SU-DHL-6 (cell line): Measurements from ENCODE around the gene ODF2.
"Not testable (repeated sequence)": the region's sequence is repeated elsewhere in the genome, so short reads cannot be mapped to it uniquely, and the experiment has no call there.

Source experiments
- H2AFZ ChIP-seq: fragments of 200-600 bp; sonication (generic); 2 replicates; pipeline ENCODE4 v1.6.1; 2014; ENCODE audit warnings: low read depth, mild to moderate bottlenecking, moderate library complexity, mixed read lengths, antibody characterized with exemption, low read length; ENCODE audit not compliant: severe bottlenecking
- H3F3A ChIP-seq: fragments of 200-600 bp; shearing (Covaris generic); 2 replicates; pipeline ENCODE4 v1.6.0; 2016; ENCODE audit warnings: antibody characterized with exemption, mild to moderate bottlenecking; ENCODE audit not compliant: insufficient read depth
- H3K27ac ChIP-seq: fragments of 200-600 bp; sonication (generic); 2 replicates; pipeline ENCODE4 v1.5.1; 2016; ENCODE audit warnings: low read depth, mild to moderate bottlenecking, low read length, moderate library complexity, mixed read lengths
- H3K27me3 ChIP-seq: fragments of 200-600 bp; sonication (generic), shearing (Covaris generic); 2 replicates; pipeline ENCODE4 v1.6.0; 2014; ENCODE audit warnings: mild to moderate bottlenecking, low read length
- H3K36me3 ChIP-seq: fragments of 200-600 bp; sonication (generic); 2 replicates; pipeline ENCODE4 v1.6.1; 2014; ENCODE audit warnings: mild to moderate bottlenecking, low read length, mixed read lengths
- H3K4me2 ChIP-seq: fragments of 300-600, 200-600 bp; shearing (Covaris generic), sonication (generic); 2 replicates; pipeline ENCODE4 v1.6.0; 2014; ENCODE audit warnings: low read length, low read depth, mild to moderate bottlenecking; ENCODE audit not compliant: poor library complexity, severe bottlenecking
- H3K4me3 ChIP-seq: fragments of 200-600 bp; sonication (generic); 2 replicates; pipeline ENCODE4 v1.5.1; 2014; ENCODE audit warnings: antibody characterized with exemption, low read length, mild to moderate bottlenecking, mixed read lengths; ENCODE audit not compliant: insufficient read depth, poor library complexity, severe bottlenecking
- H3K79me2 ChIP-seq: fragments of 200-600 bp; sonication (generic); 2 replicates; pipeline ENCODE4 v1.6.1; 2014; ENCODE audit warnings: mild to moderate bottlenecking, low read length, moderate library complexity; ENCODE audit not compliant: insufficient read depth
- H3K9ac ChIP-seq: fragments of 200-600 bp; sonication (generic); 2 replicates; pipeline ENCODE4 v1.7.0; 2014; ENCODE audit warnings: mild to moderate bottlenecking, low read length
- H3K9me2 ChIP-seq: fragments of 200-600 bp; sonication (generic); replicated peaks from 2 replicates; pipeline ENCODE4 v1.6.1; 2014; ENCODE audit warnings: low read length; ENCODE audit not compliant: insufficient read depth
- H3K9me3 ChIP-seq: fragments of 200-600 bp; sonication (generic); 2 replicates; pipeline ENCODE4 v1.6.1; 2014; ENCODE audit warnings: low read length, mixed read lengths; ENCODE audit not compliant: insufficient read depth
- H4K20me1 ChIP-seq: fragments of 200-600 bp; sonication (generic); 2 replicates; pipeline ENCODE4 v1.6.1; 2014; ENCODE audit warnings: low read depth, mild to moderate bottlenecking, antibody characterized with exemption, low read length, moderate library complexity, mixed read lengths
- EZH2phosphoT487 ChIP-seq: fragments of 200-600 bp; sonication (generic), shearing (Covaris generic); conservative IDR thresholded peaks from 2 replicates; pipeline ENCODE4 v1.6.1; 2018; ENCODE audit warnings: mild to moderate bottlenecking, antibody characterized with exemption, low read length, moderate library complexity, mixed read lengths
- TF ChIP-seq, protein P1 (sequence below): fragments of 200-600 bp; sonication (generic); IDR thresholded peaks from one replicate; pipeline ENCODE4 v1.5.1; 2017; ENCODE audit warnings: antibody characterized with exemption, mild to moderate bottlenecking, low read length, moderate library complexity; ENCODE audit not compliant: insufficient read depth, poor library complexity, severe bottlenecking

The ODF2 gene

DNA sequence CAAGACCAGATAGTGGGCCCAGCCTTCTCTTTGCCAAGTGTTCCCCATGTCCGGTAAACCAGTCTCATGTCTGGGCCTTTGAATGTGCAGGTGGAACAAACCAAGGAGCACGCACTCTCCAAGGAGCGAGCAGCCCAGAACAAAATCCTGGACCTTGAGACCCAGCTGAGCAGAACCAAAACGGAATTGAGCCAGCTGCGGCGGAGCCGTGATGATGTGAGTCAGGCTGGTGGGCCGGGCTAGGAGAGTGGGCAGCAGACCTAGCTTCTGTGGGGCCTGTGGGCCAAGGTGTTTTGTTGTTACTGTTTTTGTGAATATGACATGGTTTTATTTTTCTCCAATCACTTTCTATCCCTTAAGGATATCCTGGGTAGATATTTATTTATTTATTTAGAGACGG lies 43.1 kb downstream of the ODF2 start:
- H3K36me3 ChIP-seq = 0 out of 2 replicates have a peak, but pooled peaks cover 6% of the 10 kb centered on the region
- no peaks in the 10 kb centered on the region for H3K27me3 ChIP-seq
- no peak overlapping the region for H2AFZ ChIP-seq
- H3K9me2 ChIP-seq = no peaks in the 10 kb centered on the region
- no peak for TF ChIP-seq EZH2phosphoT487
- TF ChIP-seq, protein P1, sequence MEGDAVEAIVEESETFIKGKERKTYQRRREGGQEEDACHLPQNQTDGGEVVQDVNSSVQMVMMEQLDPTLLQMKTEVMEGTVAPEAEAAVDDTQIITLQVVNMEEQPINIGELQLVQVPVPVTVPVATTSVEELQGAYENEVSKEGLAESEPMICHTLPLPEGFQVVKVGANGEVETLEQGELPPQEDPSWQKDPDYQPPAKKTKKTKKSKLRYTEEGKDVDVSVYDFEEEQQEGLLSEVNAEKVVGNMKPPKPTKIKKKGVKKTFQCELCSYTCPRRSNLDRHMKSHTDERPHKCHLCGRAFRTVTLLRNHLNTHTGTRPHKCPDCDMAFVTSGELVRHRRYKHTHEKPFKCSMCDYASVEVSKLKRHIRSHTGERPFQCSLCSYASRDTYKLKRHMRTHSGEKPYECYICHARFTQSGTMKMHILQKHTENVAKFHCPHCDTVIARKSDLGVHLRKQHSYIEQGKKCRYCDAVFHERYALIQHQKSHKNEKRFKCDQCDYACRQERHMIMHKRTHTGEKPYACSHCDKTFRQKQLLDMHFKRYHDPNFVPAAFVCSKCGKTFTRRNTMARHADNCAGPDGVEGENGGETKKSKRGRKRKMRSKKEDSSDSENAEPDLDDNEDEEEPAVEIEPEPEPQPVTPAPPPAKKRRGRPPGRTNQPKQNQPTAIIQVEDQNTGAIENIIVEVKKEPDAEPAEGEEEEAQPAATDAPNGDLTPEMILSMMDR = no peak
- H3F3A ChIP-seq = peaks cover 11% of the 10 kb centered on the region; the same call in 1 of the 2 replicates
- no peaks in the 10 kb centered on the region for H3K79me2 ChIP-seq
- H3K9ac ChIP-seq = no peak overlapping the region
- H3K4me2 ChIP-seq = no peak overlapping the region
- no peaks in the 10 kb centered on the region for H4K20me1 ChIP-seq
- no peak overlapping the region for H3K27ac ChIP-seq
- no peaks in the 10 kb centered on the region for H3K9me3 ChIP-seq
- no peak overlapping the region for H3K4me3 ChIP-seq

DNA sequence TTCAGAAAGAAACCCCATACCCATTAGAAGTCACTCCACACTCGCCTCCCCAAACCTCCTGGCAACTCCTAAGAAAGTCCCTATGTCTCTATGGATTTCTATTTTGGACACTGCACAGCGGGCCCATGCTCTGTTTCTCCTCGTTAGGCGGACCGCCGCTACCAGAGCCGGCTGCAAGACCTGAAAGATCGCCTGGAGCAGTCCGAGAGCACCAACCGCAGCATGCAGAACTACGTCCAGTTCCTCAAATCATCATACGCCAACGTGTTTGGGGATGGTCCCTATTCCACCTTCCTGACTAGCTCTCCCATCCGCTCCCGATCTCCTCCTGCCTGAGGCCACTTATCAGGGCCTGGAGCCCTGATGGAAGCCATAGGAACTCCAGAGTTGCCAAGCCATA lies 44.1 kb downstream of the ODF2 start:
- Histone ChIP-seq H2AFZ (no peak overlapping the region), H3F3A (peaks cover 11% of the 10 kb centered on the region; the same call in 1 of the 2 replicates), H3K4me2 (no peak overlapping the region), H3K9ac (no peak overlapping the region), H3K27ac (no peak overlapping the region), H3K9me2 (no peaks in the 10 kb centered on the region), H3K79me2 (peaks cover 2% of the 10 kb centered on the region; the same call in 1 of the 2 replicates), H3K4me3 (no peak overlapping the region), H4K20me1 (no peaks in the 10 kb centered on the region), H3K9me3 (no peaks in the 10 kb centered on the region), H3K36me3 (0 out of 2 replicates have a peak, but pooled peaks cover 6% of the 10 kb centered on the region), H3K27me3 (no peaks in the 10 kb centered on the region)
- no peak for TF ChIP-seq EZH2phosphoT487

DNA sequence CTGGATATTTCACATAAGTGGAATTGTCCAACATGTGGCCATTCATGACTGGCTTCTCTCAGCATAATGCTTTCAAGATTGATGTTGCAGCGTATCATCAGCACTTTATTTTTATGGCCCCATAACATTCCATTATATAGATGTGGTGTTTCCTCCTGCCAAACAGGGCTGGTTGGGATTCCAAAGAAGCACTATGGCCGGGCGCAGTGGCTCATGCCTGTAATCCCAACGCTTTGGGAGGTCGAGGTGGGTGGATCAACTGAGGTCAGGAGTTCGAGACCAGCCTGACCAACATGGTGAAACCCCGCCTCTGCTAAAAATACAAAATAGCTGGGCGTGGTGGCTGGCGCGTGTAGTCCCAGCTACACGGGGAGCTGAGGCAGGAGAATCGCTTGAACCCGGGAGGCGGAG lies 47.6 kb downstream of the ODF2 start:
- H3K79me2 ChIP-seq = peaks cover 32% of the 10 kb centered on the region
- not testable (repeated sequence) for H3K4me3 ChIP-seq, H3K9me2 ChIP-seq, H3K27me3 ChIP-seq, H3K9me3 ChIP-seq, H2AFZ ChIP-seq, H3K27ac ChIP-seq, H4K20me1 ChIP-seq, H3K36me3 ChIP-seq, H3K9ac ChIP-seq
- H3K4me2 ChIP-seq = peak overlapping the region; percentile 68
- peaks cover 11% of the 10 kb centered on the region; the same call in 1 of the 2 replicates for H3F3A ChIP-seq

DNA sequence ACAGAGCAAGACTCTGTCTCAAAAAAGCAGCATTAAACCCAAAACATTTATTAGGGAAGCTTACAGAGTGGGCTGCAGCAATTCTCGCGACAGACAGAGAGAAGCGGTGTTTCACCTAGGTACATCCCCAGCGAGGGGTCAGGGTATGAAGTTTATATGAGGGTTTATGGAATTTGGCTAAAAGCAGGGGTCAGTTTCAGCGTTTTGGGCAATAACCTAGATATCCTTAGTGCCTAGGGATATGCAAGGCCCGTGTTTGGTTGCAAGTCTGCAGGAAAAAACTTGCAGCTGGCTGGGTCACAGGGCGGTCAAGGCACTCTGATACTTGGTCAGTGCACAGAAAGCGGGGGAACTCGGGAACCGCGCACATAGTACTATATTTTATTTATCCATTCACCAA lies 48.1 kb downstream of the ODF2 start:
- Histone ChIP-seq H3K27ac (peak overlapping the region; percentile 64), H3K9me2 (no peaks in the 10 kb centered on the region), H3K4me3 (peak overlapping the region; percentile 79), H3F3A (peaks cover 11% of the 10 kb centered on the region; the same call in 1 of the 2 replicates), H3K27me3 (no peaks in the 10 kb centered on the region), H3K9me3 (no peaks in the 10 kb centered on the region), H3K79me2 (peaks cover 33% of the 10 kb centered on the region), H2AFZ (peak overlapping the region; percentile 36), H3K36me3 (0 out of 2 replicates have a peak, but pooled peaks cover 5% of the 10 kb centered on the region), H3K4me2 (peak overlapping the region; percentile 68), H4K20me1 (no peaks in the 10 kb centered on the region), H3K9ac (peak overlapping the region; percentile 87)
- TF ChIP-seq, protein P1 = no peak
- TF ChIP-seq EZH2phosphoT487 = no peak
